Stomach (tissue), 9 donors: ENCODE measurements around the gene HNRNPUL1. TPM values are rescaled to one million over a fixed set of nuclear protein-coding genes. Genes with fewer than 3 reads are reported as not detected.
"Not testable (repeated sequence)": the region's sequence is repeated elsewhere in the genome, so short reads cannot be mapped to it uniquely, and the experiment has no call there.

Experiments
- DNase-seq, 2 donors: peaks; one replicate each; pipeline versions ENCODE4 v3.0.0 to v3.0.0-alpha.2; 2013 to 2019
- H3K27ac ChIP-seq, 5 donors: fragments of 200-600 bp in 4 of 5; sonication (generic) in 4 of 5; one replicate each; pipeline ENCODE4 v1.5.1; 2013 to 2019; ENCODE audit warnings: mild to moderate bottlenecking in 1 of 5, moderate library complexity in 1 of 5
- H3K27me3 ChIP-seq, 3 donors: fragments of 200-600 bp; sonication (generic); one replicate each; pipeline ENCODE4 v1.5.1; 2017 to 2019; ENCODE audit warnings: mixed run types in 1 of 3
- H3K36me3 ChIP-seq, 4 donors: fragments of 200-600 bp; sonication (generic); 1 replicate in 3 of 4; 2 replicates in 1 of 4; pipeline ENCODE4 v1.5.1; 2016 to 2019
- H3K4me1 ChIP-seq, 4 donors: fragments of 200-600 bp; sonication (generic); one replicate each; pipeline ENCODE4 v1.5.1; 2016 to 2019
- H3K4me3 ChIP-seq, 4 donors: fragments of 200-600 bp; sonication (generic) in 3 of 4; one replicate each; pipeline ENCODE4 v1.5.1; 2016 to 2019; ENCODE audit warnings: mild to moderate bottlenecking in 1 of 4
- H3K9me3 ChIP-seq, 4 donors: fragments of 200-600 bp; sonication (generic); one replicate each; pipeline ENCODE4 v1.5.1; 2016 to 2019
- EP300 ChIP-seq: sonication (generic); formaldehyde crosslinking; IDR thresholded peaks from one replicate; pipeline ENCODE4 v1.6.1; 2017; ENCODE audit warnings: antibody characterized with exemption
- POLR2A ChIP-seq, 4 donors: fragments of 450-650 bp; IDR thresholded peaks; one replicate each; pipeline ENCODE4 v1.6.1; 2016; ENCODE audit warnings: antibody characterized with exemption in 4 of 4, control low read depth in 2 of 4, mild to moderate bottlenecking in 1 of 4, moderate library complexity in 1 of 4
- POLR2AphosphoS5 ChIP-seq, 3 donors: sonication (generic); formaldehyde crosslinking; IDR thresholded peaks; one replicate each; pipeline ENCODE4 v1.6.1; 2016; ENCODE audit warnings: antibody characterized with exemption in 3 of 3
- WGBS, 5 donors: extraction: QIAGEN DNeasy Blood & Tissue Kit in 3 of 5; methylation state at CpG; one replicate each; pipeline versions ENCODE4 v1.1.5 to v1.1.7; 2013 to 2018; 5-methylcytosine and 5-hydroxymethylcytosine counted together
- intact Hi-C: fragments of 100-400 bp; cut with DNase I; formaldehyde crosslinking; loops from one replicate; pipeline ENCODE4 v1.15.1; 2023; ENCODE audit warnings: low total_unique reads
- polyA plus RNA-seq, 3 donors: library from polyadenylated mRNA; stranded (reverse); fragments of 200-250 nt; gene quantifications; one replicate each; pipeline ENCODE4 v1.2.3, GENCODE V29; 2013
- total RNA-seq, 5 donors: library from RNA; depleted of rRNA; stranded (reverse); fragments of >200 nt; gene quantifications; one replicate each; pipeline versions ENCODE4 v1.1.0 to v1.2.3, GENCODE V29; 2014 to 2016
- TF ChIP-seq, protein P1 (sequence below), 7 experiments: fragments of 450-650 bp in 4 of 7; fragments of 200-600 bp in 3 of 7; sonication (generic) in 3 of 7; IDR thresholded peaks; one replicate each; pipeline ENCODE4 v1.5.1; 2016 to 2019; ENCODE audit warnings: antibody characterized with exemption in 7 of 7, control low read depth in 2 of 7, mild to moderate bottlenecking in 1 of 7
- donor health status: healthy with polysubstance abuse.
- donor health status: Bipolar disorder and iron deficiency.
- donor health status: healthy.

HNRNPUL1 gene
- total and polyA plus RNA-seq, 8 donors = 47.8 to 319 (median 91.8) TPM

DNA sequence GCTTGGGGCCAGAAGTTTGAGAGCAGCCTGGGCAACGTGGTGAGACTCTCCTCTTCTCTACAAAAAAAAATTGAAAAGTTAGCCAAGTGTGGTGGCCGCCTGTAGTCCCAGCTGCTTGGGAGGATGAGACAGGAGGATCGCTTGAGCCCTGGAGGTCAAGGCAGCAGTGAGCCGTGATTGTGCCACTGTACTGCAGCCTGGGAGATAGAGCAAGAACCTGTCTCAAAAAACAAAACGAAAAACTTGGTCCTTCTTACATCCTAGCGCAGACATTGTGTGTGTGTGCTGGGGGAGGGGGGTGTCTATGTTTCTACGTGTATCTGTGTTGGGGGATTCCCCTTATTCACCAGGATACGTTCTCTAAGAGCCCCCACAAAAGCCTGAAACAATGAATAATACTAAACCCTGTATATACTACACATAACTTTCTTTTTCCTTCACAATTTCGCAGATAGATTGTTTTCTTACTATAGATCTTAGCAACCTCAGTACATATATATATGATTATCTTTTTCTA, 37.2 kb upstream of the HNRNPUL1 start:
- intact Hi-C loops = no loop called here
- TF ChIP-seq, protein P1, sequence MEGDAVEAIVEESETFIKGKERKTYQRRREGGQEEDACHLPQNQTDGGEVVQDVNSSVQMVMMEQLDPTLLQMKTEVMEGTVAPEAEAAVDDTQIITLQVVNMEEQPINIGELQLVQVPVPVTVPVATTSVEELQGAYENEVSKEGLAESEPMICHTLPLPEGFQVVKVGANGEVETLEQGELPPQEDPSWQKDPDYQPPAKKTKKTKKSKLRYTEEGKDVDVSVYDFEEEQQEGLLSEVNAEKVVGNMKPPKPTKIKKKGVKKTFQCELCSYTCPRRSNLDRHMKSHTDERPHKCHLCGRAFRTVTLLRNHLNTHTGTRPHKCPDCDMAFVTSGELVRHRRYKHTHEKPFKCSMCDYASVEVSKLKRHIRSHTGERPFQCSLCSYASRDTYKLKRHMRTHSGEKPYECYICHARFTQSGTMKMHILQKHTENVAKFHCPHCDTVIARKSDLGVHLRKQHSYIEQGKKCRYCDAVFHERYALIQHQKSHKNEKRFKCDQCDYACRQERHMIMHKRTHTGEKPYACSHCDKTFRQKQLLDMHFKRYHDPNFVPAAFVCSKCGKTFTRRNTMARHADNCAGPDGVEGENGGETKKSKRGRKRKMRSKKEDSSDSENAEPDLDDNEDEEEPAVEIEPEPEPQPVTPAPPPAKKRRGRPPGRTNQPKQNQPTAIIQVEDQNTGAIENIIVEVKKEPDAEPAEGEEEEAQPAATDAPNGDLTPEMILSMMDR (IDR thresholded peaks at IDR 0.05) = no peak
- no peak for TF ChIP-seq POLR2A (IDR thresholded peaks at IDR 0.05)
- H3K27me3 ChIP-seq = peaks cover 0 to 11% (median 8%) of the 10 kb centered on the region in 3 donors
- H3K36me3 ChIP-seq = peaks cover 0 to 14% (median 2%) of the 10 kb centered on the region in 4 donors
- H3K4me1 ChIP-seq = peaks cover 20 to 58% (median 32%) of the 10 kb centered on the region in 4 donors
- H3K4me3 ChIP-seq = peak overlapping the region; percentile 43 to 56 (median 52)
- H3K27ac ChIP-seq = peak overlapping the region; percentile 77 to 94 (median 90)
- no peak for DNase-seq
- WGBS, 5 donors = 48 to 57% (median 53%) methylated on average over 9 of the region's 9 CpGs
- H3K9me3 ChIP-seq = no peaks in the 10 kb centered on the region

DNA sequence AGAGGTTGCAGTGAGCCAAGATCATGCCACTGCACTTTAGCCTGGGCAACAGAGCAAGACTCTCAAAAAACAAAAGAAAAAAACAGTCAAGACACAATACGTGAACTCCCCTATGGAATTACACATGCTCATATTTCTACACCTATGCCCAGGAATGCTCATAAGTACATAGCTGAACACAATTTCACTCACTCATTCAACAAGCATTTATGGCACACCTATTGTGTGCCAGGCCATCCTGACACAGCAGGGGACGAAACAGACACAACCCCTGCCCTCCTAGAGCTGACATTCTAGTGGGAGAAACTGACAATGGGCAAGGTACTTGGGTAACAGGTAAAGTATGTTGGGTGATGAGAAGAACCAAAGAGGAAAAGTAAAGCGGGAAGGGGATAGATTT, 35.7 kb upstream of the HNRNPUL1 start:
- no peak for TF ChIP-seq POLR2A (IDR thresholded peaks at IDR 0.05)
- 60 to 89% (median 86%) methylated on average over 3 of the region's 3 CpGs for WGBS, 5 donors

DNA sequence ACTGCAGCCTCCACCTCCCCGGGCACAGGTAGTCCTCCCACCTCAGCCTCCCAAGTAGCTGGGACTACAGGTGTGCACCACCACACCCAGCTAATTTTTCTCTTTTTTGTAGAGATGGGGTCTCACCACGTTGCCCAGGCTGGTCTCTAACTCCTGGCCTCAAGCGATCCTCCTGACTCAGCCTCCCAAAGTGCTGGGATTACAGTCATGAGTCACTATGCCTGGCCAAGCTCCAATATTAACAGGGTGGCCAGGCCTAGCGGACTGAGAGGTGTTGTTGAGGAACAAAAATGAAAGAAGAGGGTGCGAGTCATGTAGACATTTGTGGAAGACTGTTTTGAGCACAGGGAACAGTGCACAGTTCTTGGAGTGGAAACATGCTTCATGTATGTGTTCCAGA, 34.8 kb upstream of the HNRNPUL1 start:
- H3K27ac ChIP-seq, H3K4me3 ChIP-seq, DNase-seq, intact Hi-C loops, H3K9me3 ChIP-seq: not testable (repeated sequence)
- WGBS, 5 donors = 79 to 90% (median 86%) methylated on average over 5 of the region's 5 CpGs
- Histone ChIP-seq H3K36me3 (peaks cover 0 to 33% (median 14%) of the 10 kb centered on the region in 4 donors), H3K4me1 (peaks cover 20 to 36% (median 22%) of the 10 kb centered on the region in 4 donors), H3K27me3 (peaks cover 0 to 11% (median 8%) of the 10 kb centered on the region in 3 donors)

More for the DNA sequence above, 35.7 kb upstream of the HNRNPUL1 start:
- H3K27me3 ChIP-seq = peaks cover 0 to 11% (median 8%) of the 10 kb centered on the region in 3 donors
- no peak overlapping the region for H3K27ac ChIP-seq
- peaks cover 0 to 25% (median 10%) of the 10 kb centered on the region in 4 donors for H3K36me3 ChIP-seq
- intact Hi-C loops = no loop called here
- no peak for DNase-seq
- peaks cover 20 to 44% (median 26%) of the 10 kb centered on the region in 4 donors for H3K4me1 ChIP-seq
- no peaks in the 10 kb centered on the region for H3K9me3 ChIP-seq
- H3K4me3 ChIP-seq = no peak overlapping the region

DNA sequence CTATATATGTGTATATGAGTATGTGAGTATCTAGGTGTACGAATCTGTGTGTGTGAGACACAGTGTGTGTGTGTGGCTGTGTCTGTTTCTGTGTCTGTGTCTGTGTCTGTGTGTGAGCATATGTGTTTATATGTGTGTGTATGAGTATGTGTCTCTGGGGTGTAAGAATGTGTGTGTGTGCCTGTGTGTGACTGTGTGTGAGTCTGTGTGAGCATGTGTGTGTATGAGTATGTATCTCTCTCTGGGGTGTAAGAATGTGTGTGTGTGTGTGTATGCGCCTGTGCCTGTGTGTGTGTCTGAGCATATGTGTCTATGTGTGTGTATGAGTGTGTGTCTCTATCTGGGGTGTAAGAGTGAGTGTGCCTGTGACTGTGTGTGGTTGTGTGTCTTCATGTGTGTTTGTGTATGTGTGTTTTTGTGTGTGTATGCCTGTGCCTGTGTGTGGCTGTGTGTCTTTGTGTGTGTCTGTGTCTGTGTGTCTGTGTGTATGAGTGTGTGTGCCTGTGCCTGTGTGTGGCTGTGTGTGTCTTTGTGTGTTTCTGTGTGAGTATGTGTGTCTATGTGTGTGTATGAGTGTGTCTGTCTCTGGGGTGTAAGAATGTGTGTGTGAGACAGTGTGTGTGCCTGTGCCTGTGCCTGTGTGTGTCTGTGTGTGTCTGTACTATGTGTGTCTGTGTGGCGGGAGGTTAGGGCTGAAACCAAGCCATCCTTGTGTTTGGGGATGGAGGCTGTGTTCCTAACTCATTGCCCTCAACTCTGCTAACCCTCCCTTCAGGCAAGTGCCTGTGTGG, 33.9 kb upstream of the HNRNPUL1 start:
- H3K4me1 ChIP-seq = peaks cover 15 to 31% (median 17%) of the 10 kb centered on the region in 4 donors
- H3K27me3 ChIP-seq = peaks cover 0 to 11% (median 8%) of the 10 kb centered on the region in 3 donors
- H3K9me3 ChIP-seq = no peaks in the 10 kb centered on the region
- H3K36me3 ChIP-seq = peaks cover 0 to 41% (median 21%) of the 10 kb centered on the region in 4 donors
- WGBS, 5 donors = 91 to 100% (median 92%) methylated on average over 2 to 3 of the region's 3 CpGs
- H3K4me3 ChIP-seq = no peak overlapping the region
- TF ChIP-seq POLR2A (IDR thresholded peaks at IDR 0.05) (no peak), POLR2AphosphoS5 (IDR thresholded peaks at IDR 0.05) (no peak), EP300 (no peak)
- TF ChIP-seq, protein P1 (IDR thresholded peaks at IDR 0.05) = no peak
- H3K27ac ChIP-seq = no peak overlapping the region
- intact Hi-C loops = no loop called here
- DNase-seq = no peak

GRCh38 chr19:41232686-41233085, 31.5 kb upstream of the HNRNPUL1 start:
- H3K9me3 ChIP-seq = no peaks in the 10 kb centered on the region
- DNase-seq = no peak
- TF ChIP-seq, protein P1 (IDR thresholded peaks at IDR 0.05) = no peak
- no peak for TF ChIP-seq POLR2A (IDR thresholded peaks at IDR 0.05)
- no peak for TF ChIP-seq EP300
- TF ChIP-seq POLR2AphosphoS5 (IDR thresholded peaks at IDR 0.05) = no peak
- peaks cover 0 to 6% (median 0%) of the 10 kb centered on the region in 4 donors for H3K4me1 ChIP-seq
- no peak overlapping the region for H3K4me3 ChIP-seq
- H3K27me3 ChIP-seq = no peaks in the 10 kb centered on the region
- no peak overlapping the region for H3K27ac ChIP-seq
- peaks cover 0 to 58% (median 33%) of the 10 kb centered on the region in 4 donors for H3K36me3 ChIP-seq
- intact Hi-C loops = no loop called here
- 87 to 98% (median 91%) methylated on average over 8 of the region's 8 CpGs for WGBS, 5 donors
